AG09319 (cell line): ENCODE data around the gene UBP1.
A peak's percentile ranks its signal among the peaks of the same experiment; 100 is the strongest.

Experiments
- DNase-seq: peaks from one replicate; pipeline ENCODE4 v3.0.0-alpha.2; 2010; ENCODE audit warnings: low read depth; ENCODE audit errors: extremely low read depth
- TF ChIP-seq, protein P1 (sequence below): IDR thresholded peaks from 2 replicates; pipeline ENCODE4 v1.5.1; 2011; ENCODE audit warnings: low read depth, mild to moderate bottlenecking, inconsistent platforms, low read length, moderate library complexity

The UBP1 gene

DNA sequence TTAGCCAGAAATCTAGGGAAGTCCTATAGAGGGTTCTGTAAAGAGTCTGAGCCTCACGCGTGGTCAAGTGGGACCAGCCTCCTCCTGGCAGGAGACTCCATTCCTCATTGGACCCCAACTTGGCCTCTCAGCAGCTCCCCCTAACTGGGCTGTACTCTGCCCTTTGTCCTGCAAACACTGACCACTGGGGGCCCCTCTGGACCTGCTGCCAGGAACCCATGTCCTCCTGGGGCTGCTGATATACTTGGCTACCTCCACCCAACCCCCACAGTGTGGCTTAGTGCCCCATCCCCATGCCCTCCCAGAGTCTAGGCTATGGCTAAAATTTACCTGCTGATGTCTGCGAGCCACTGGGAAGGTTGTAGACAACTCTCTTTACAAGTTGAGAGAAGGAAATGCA lies 62.7 kb downstream of the UBP1 start:
- DNase-seq, result no peak
- TF ChIP-seq, protein P1, sequence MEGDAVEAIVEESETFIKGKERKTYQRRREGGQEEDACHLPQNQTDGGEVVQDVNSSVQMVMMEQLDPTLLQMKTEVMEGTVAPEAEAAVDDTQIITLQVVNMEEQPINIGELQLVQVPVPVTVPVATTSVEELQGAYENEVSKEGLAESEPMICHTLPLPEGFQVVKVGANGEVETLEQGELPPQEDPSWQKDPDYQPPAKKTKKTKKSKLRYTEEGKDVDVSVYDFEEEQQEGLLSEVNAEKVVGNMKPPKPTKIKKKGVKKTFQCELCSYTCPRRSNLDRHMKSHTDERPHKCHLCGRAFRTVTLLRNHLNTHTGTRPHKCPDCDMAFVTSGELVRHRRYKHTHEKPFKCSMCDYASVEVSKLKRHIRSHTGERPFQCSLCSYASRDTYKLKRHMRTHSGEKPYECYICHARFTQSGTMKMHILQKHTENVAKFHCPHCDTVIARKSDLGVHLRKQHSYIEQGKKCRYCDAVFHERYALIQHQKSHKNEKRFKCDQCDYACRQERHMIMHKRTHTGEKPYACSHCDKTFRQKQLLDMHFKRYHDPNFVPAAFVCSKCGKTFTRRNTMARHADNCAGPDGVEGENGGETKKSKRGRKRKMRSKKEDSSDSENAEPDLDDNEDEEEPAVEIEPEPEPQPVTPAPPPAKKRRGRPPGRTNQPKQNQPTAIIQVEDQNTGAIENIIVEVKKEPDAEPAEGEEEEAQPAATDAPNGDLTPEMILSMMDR, result no peak

DNA sequence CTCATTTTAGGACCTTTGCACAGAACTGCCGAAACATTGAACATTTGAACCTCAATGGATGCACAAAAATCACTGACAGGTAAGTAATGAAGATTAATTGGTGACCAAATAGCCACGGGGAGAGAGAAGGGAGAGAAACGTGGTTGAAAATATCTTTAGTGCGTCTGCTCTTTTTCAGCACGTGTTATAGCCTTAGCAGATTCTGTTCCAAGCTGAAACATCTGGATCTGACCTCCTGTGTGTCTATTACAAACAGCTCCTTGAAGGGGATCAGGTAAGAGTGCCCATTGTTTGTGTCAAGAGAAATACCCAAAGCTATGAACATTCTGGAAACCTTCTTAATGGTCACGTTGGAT lies 67.1 kb downstream of the UBP1 start:
- no peak for DNase-seq

DNA sequence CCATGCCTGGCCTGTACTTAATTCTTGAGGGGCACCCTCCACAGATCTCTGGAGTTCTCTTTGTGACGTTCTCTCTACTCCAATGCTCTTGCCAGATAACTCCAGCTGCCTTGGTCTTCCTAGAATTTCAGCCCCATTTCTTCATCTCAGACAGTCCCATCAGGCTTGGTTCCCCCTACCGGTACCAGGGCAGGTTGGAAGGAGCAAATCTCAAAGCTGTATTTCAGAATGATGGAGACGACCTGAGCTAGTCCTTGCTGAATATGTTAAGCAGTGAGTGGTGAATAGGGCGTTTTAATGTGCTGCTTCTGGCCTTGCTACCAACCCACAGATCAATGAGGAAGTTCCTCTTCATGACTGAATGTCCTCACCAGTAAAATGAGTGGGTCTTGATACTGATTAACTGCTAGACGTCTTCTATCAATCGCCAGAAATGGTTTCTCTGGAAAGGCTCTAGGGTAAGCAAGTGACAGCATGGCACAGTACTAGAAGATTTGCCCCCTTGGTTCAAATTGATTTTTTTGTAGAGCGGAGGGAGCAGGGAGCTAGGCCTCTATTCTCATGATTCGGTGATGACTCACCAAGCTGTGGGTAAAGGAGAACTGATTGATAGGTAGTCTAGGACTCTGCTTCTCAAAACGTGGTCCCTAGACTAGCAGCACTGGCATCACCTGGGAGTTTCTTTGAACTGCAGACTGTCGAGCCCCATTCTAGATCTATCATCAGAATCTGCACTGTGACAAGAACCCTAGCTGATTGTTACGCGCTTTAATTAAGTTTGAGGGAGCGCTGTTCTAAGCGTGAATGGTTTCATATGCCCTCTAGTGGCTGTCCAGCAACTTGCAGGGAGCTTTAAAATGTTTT lies 67.8 kb downstream of the UBP1 start:
- DNase-seq, result no peak
- TF ChIP-seq, protein P1, result peak; percentile 96

More for the DNA sequence above, 67.1 kb downstream of the UBP1 start:
- TF ChIP-seq, protein P1, result no peak

DNA sequence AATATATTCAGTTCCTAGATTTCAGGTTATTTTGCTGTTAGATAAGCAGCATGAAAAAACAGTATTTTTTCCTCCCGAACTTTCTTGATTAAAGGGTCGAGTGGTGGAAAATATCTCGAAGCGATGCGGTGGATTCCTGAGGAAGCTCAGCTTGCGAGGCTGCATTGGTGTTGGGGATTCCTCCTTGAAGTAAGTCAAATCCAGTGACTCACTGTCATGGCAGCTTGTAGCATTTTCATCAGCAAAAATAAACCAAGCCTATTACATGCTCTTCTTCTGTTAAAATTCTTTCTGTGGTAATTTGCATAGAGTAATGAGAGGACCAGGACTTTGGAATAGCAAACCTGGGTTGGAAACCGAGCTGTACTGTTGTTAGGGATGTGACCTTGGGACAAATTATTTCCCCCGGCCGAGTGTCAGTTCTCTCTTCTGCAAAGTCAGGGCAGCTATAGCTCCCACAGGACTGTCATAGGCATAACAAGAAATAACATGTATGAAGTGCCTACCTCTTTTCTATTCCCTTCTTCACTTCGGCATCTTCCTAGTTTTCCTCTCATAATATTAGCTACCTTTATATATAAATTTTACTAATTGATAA lies 75.6 kb downstream of the UBP1 start:
- no peak for DNase-seq
- TF ChIP-seq, protein P1, result no peak

DNA sequence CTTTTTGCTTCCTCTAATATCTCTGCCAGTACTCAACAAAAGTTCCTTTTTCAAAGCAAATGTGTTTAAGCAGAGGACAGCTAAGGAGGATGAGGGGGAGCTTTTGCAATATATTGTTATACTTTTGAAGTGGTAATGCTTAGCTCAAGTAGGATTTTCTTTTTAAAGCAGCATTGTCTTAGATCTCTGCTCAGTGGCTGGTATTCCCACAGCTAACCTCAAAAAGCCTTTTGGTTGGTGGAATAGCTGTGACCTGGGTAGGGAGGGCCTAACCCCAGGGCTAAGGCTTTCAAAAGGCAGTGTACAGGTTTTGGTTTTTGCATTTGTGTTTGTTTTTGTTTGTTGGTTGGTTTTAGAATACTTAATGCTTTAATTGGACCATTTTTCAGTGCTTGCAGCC lies 76.1 kb downstream of the UBP1 start:
- DNase-seq, result no peak
- TF ChIP-seq, protein P1, result no peak

DNA sequence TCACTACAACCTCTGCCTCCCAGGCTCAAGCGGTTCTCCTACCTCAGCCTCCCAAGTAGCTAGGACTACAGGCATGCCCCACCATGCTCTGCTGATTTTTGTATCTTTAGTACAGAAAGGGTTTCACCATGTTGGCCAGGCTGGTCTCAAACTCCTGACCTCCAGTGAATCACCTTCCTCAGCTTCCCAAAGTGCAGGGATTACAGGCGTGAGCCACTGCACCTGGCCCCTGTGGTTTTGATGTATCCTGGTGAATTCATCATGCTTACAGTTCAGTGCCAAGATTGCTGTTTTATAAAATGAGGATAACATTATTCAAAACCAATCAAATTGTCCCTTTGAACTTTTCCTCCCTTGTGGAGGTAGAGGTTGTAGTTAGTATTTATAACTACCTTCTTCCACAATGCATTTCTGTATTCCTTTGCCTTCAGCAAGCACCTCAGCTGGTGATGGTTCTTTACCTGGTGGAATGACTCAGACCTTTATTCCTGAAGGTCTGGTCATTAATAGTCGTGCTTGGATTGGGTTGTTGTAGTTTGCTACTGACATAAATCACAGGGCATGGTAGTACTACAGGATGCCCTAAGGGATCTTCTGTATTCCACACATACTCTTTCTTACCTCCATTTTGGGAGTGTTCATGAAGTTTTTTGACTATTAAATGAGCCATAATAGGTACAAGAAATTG lies 76.9 kb downstream of the UBP1 start:
- TF ChIP-seq, protein P1, result no peak

More for the DNA sequence above, 76.9 kb downstream of the UBP1 start:
- DNase-seq, result no peak
